ENCODE measurements around the gene IKBKG.
"Not testable (repeated sequence)": the region's sequence is repeated elsewhere in the genome, so short reads cannot be mapped to it uniquely, and the experiment has no call there.

Gene IKBKG

GRCh38 chrX:154525606-154526490, 21.6 kb upstream of the IKBKG start:
- DNase-seq (ENCODE audit: low spot score): no peak
- FAIRE-seq: no peak

- FAIRE-seq (peak; percentile 62), DNase-seq (ENCODE audit: low spot score) (peak; percentile 63)
Observed at GRCh38 chrX:154526901-154527675, 20.3 kb upstream of the IKBKG start.

GRCh38 chrX:154529206-154529612, 18.2 kb upstream of the IKBKG start:
- DNase-seq (ENCODE audit: low spot score): peak; percentile 39
- FAIRE-seq: peak; percentile 62

- FAIRE-seq: no peak
- DNase-seq (ENCODE audit: low spot score): no peak
Observed at GRCh38 chrX:154530286-154530685, 17.1 kb upstream of the IKBKG start.

GRCh38 chrX:154531626-154532025, 15.8 kb upstream of the IKBKG start:
- FAIRE-seq (no peak), DNase-seq (ENCODE audit: low spot score) (peak; percentile 48)

GRCh38 chrX:154532690-154533089, 14.7 kb upstream of the IKBKG start:
- DNase-seq (ENCODE audit: low spot score) (no peak), FAIRE-seq (no peak)

GRCh38 chrX:154534526-154535322, 12.7 kb upstream of the IKBKG start:
- peak; percentile 59 for FAIRE-seq

GRCh38 chrX:154535892-154536291, 11.5 kb upstream of the IKBKG start:
- FAIRE-seq (no peak), DNase-seq (ENCODE audit: low spot score) (no peak)

More at GRCh38 chrX:154534526-154535322, 12.7 kb upstream of the IKBKG start:
- peak; percentile 65 for DNase-seq (ENCODE audit: low spot score)

GRCh38 chrX:154539077-154539476, 8.3 kb upstream of the IKBKG start:
- no peak for DNase-seq (ENCODE audit: low spot score)
- no peak for FAIRE-seq

GRCh38 chrX:154540365-154540764, 7.1 kb upstream of the IKBKG start:
- not testable (repeated sequence) for DNase-seq (ENCODE audit: low spot score); FAIRE-seq

- FAIRE-seq (peak; percentile 87), DNase-seq (ENCODE audit: low spot score) (peak; percentile 79)
Observed at GRCh38 chrX:154540897-154541535, 6.4 kb upstream of the IKBKG start.

- DNase-seq (ENCODE audit: low spot score) (no peak), FAIRE-seq (no peak)
Observed at GRCh38 chrX:154541589-154541895, 5.9 kb upstream of the IKBKG start.

GRCh38 chrX:154541896-154542722, 5.3 kb upstream of the IKBKG start:
- FAIRE-seq: peak; percentile 96
- DNase-seq (ENCODE audit: low spot score): peak; percentile 96

GRCh38 chrX:154542723-154543424, 4.5 kb upstream of the IKBKG start:
- DNase-seq (ENCODE audit: low spot score) (peak; percentile 72), FAIRE-seq (peak; percentile 51)

GRCh38 chrX:154545673-154546274, 1.6 kb upstream of the IKBKG start:
- DNase-seq (ENCODE audit: low spot score) (no peak), FAIRE-seq (no peak)

- FAIRE-seq (no peak), DNase-seq (ENCODE audit: low spot score) (peak; percentile 50)
Observed at GRCh38 chrX:154546354-154547244, 821 bp upstream of the IKBKG start, which contains the start of gene G6PD. Gene G6PD, minus strand, starts transcription at chrX:154546846. Its CDS starts 691 bp downstream, at chrX:154546155.

GRCh38 chrX:154548028-154548316, 552 bp downstream of the IKBKG start:
- DNase-seq (ENCODE audit: low spot score) (peak; percentile 3), FAIRE-seq (no peak)

GRCh38 chrX:154549766-154550165, 2.3 kb downstream of the IKBKG start:
- DNase-seq (ENCODE audit: low spot score) (no peak), FAIRE-seq (no peak)

All from RCC 7860 (cell line).